Activated CD8-positive, alpha-beta T cell treated with anti-CD3 and anti-CD28 coated beads for 36 hours (primary cell): Measurements from ENCODE around the gene VCX. TPM values are rescaled to one million over a fixed set of nuclear protein-coding genes. Genes with fewer than 3 reads are reported as not detected.
"Not testable (repeated sequence)": the region's sequence is repeated elsewhere in the genome, so short reads cannot be mapped to it uniquely, and the experiment has no call there.

Experiments
- ATAC-seq: fragments of 200-7000 bp; cut with Tn5 transposase; one replicate; pipeline ENCODE4 v1.10.0; 2021; ENCODE audit warnings: mild to moderate bottlenecking, moderate library complexity
- CTCF ChIA-PET: fragments of 350-600 bp; sonication (Branson Sonifier 250); formaldehyde crosslinking; loops from one replicate; lab custom pipeline; 2021; ENCODE audit warnings: antibody characterized with exemption; lab: Charles Lee
- POLR2A ChIA-PET: fragments of 350-600 bp; sonication (Branson Sonifier 250); formaldehyde crosslinking; loops from one replicate; lab custom pipeline; 2021; ENCODE audit warnings: antibody characterized with exemption; lab: Charles Lee
- DNase-seq: peaks from one replicate; pipeline ENCODE4 v3.0.0-alpha.2; 2020
- H3K27ac Mint-ChIP-seq: one replicate; pipeline ENCODE4 v1.8.0; 2021; ENCODE audit warnings: mild to moderate bottlenecking, mixed read lengths
- H3K27me3 Mint-ChIP-seq: one replicate; pipeline ENCODE4 v1.8.0; 2021; ENCODE audit warnings: mixed read lengths
- H3K36me3 Mint-ChIP-seq: one replicate; pipeline ENCODE4 v1.8.0; 2021; ENCODE audit warnings: low read depth, mixed read lengths
- H3K4me1 Mint-ChIP-seq: one replicate; pipeline ENCODE4 v1.8.0; 2021; ENCODE audit warnings: low read depth, mixed read lengths
- H3K4me3 Mint-ChIP-seq: one replicate; pipeline ENCODE4 v1.8.0; 2021; ENCODE audit warnings: mild to moderate bottlenecking, moderate library complexity, mixed read lengths
- H3K9me3 Mint-ChIP-seq: one replicate; pipeline ENCODE4 v1.8.0; 2021; ENCODE audit warnings: mixed read lengths
- CTCF ChIP-seq: fragments of 200-600 bp; IDR thresholded peaks from one replicate; pipeline ENCODE4 v1.8.0; 2022; ENCODE audit warnings: antibody characterized with exemption, mild to moderate bottlenecking
- intact Hi-C: fragments of 100-400 bp; cut with micrococcal nuclease; formaldehyde crosslinking; loops from one replicate; pipeline ENCODE4 v1.10.0; 2022
- total RNA-seq, 2 experiments: library from RNA; stranded (reverse); gene quantifications; one replicate each; pipeline ENCODE4 v1.2.3, GENCODE V29; 2021

VCX gene
- total RNA-seq = not detected

- intact Hi-C loops, H3K36me3 Mint-ChIP-seq, H3K9me3 Mint-ChIP-seq, CTCF ChIA-PET, ATAC-seq, H3K27me3 Mint-ChIP-seq, H3K4me1 Mint-ChIP-seq, POLR2A ChIA-PET, DNase-seq, H3K27ac Mint-ChIP-seq, H3K4me3 Mint-ChIP-seq: not testable (repeated sequence)
Measured at GRCh38 chrX:7842871-7843270, at the start of gene VCX. Gene VCX, plus strand, starts transcription at chrX:7843171. Its CDS starts 33 bp downstream, at chrX:7843204.

- POLR2A ChIA-PET = no interaction called here
- intact Hi-C loops = no loop called here
- Mint-ChIP-seq H3K4me3 (no peak overlapping the region), H3K27me3 (no peaks in the 10 kb centered on the region), H3K9me3 (no peaks in the 10 kb centered on the region), H3K4me1 (no peaks in the 10 kb centered on the region), H3K27ac (no peak overlapping the region), H3K36me3 (no peaks in the 10 kb centered on the region)
- ATAC-seq (no peak), DNase-seq (no peak)
- no peak for TF ChIP-seq CTCF
- CTCF ChIA-PET = no interaction called here
Measured at GRCh38 chrX:7798327-7798726, 44.6 kb upstream of the VCX start.

GRCh38 chrX:7801711-7802110 is 41.3 kb upstream of the VCX start:
- H3K27ac Mint-ChIP-seq = no peak overlapping the region
- POLR2A ChIA-PET = no interaction called here
- H3K27me3 Mint-ChIP-seq = no peaks in the 10 kb centered on the region
- intact Hi-C loops = no loop called here
- no peak for TF ChIP-seq CTCF
- no peaks in the 10 kb centered on the region for H3K4me1 Mint-ChIP-seq
- no peaks in the 10 kb centered on the region for H3K36me3 Mint-ChIP-seq
- CTCF ChIA-PET = no interaction called here
- no peak overlapping the region for H3K4me3 Mint-ChIP-seq
- H3K9me3 Mint-ChIP-seq = no peaks in the 10 kb centered on the region
- DNase-seq (no peak), ATAC-seq (no peak)

GRCh38 chrX:7815166-7815805 is 27.7 kb upstream of the VCX start:
- ATAC-seq (no peak), DNase-seq (no peak)
- H3K36me3 Mint-ChIP-seq = no peaks in the 10 kb centered on the region
- no peak overlapping the region for H3K4me3 Mint-ChIP-seq
- CTCF ChIA-PET = no interaction called here
- no peak for TF ChIP-seq CTCF
- POLR2A ChIA-PET = no interaction called here
- no peaks in the 10 kb centered on the region for H3K9me3 Mint-ChIP-seq
- peaks cover 2% of the 10 kb centered on the region for H3K27me3 Mint-ChIP-seq
- no peaks in the 10 kb centered on the region for H3K4me1 Mint-ChIP-seq
- H3K27ac Mint-ChIP-seq = no peak overlapping the region
- intact Hi-C loops = no loop called here

- ATAC-seq (no peak), DNase-seq (no peak)
- H3K9me3 Mint-ChIP-seq = no peaks in the 10 kb centered on the region
- H3K4me3 Mint-ChIP-seq = no peak overlapping the region
- ChIA-PET POLR2A (no interaction called here), CTCF (no interaction called here)
- H3K27ac Mint-ChIP-seq = no peak overlapping the region
- no peak for TF ChIP-seq CTCF
- H3K27me3 Mint-ChIP-seq = no peaks in the 10 kb centered on the region
- intact Hi-C loops = no loop called here
- H3K36me3 Mint-ChIP-seq = no peaks in the 10 kb centered on the region
- no peaks in the 10 kb centered on the region for H3K4me1 Mint-ChIP-seq
Measured at GRCh38 chrX:7828594-7828993, 14.4 kb upstream of the VCX start.
